ENCODE data around the gene C7orf25.
"Not testable (repeated sequence)": the region's sequence is repeated elsewhere in the genome, so short reads cannot be mapped to it uniquely, and the experiment has no call there.

The C7orf25 gene

GRCh38 chr7:42886129-42886528, 25.7 kb downstream of the C7orf25 start:
- no peak for DNase-seq (ENCODE audit: low spot score)

DNA sequence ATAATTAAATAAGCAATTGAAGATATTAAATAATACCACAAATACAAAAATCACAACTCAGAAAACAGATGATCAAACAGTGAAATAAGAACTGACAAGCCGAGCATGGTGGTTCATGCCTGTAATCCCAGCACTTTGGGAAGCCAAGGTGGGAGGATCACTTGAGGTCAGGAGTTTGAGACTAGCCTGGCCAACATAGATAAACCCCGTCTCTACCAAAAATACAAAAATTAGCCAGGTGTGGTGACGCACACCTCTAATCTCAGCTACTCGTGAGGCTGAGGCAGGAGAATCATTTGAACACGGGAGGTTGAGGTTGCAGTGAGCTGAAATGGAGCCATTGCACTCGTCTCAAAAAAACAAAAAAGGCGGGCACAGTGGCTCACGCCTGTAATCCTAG, 26.7 kb downstream of the C7orf25 start:
- H3K27me3 ChIP-seq (ENCODE audit: insufficient read depth, poor library complexity, severe bottlenecking); H3K4me3 ChIP-seq (ENCODE audit: severe bottlenecking); H3K27ac ChIP-seq (ENCODE audit: poor library complexity, severe bottlenecking); H3K9me3 ChIP-seq (ENCODE audit: severe bottlenecking); ATAC-seq (ENCODE audit: low read depth); H3K36me3 ChIP-seq (ENCODE audit: low read depth); DNase-seq (ENCODE audit: low spot score): not testable (repeated sequence)
- H3K4me1 ChIP-seq (ENCODE audit: insufficient read depth, poor library complexity, severe bottlenecking): peaks cover 25% of the 10 kb centered on the region

More at GRCh38 chr7:42886129-42886528, 25.7 kb downstream of the C7orf25 start:
- no peak overlapping the region for H3K27ac ChIP-seq (ENCODE audit: poor library complexity, severe bottlenecking)
- H3K4me1 ChIP-seq (ENCODE audit: insufficient read depth, poor library complexity, severe bottlenecking): peaks cover 22% of the 10 kb centered on the region
- H3K4me3 ChIP-seq (ENCODE audit: severe bottlenecking): no peak overlapping the region
- no peaks in the 10 kb centered on the region for H3K9me3 ChIP-seq (ENCODE audit: severe bottlenecking)
- peak; percentile 61 for TF ChIP-seq CTCF (IDR thresholded peaks at IDR 0.05; ENCODE audit: poor library complexity, severe bottlenecking)
- ATAC-seq (ENCODE audit: low read depth): no peak
- no peaks in the 10 kb centered on the region for H3K36me3 ChIP-seq (ENCODE audit: low read depth)
- H3K27me3 ChIP-seq (ENCODE audit: insufficient read depth, poor library complexity, severe bottlenecking): no peaks in the 10 kb centered on the region

DNA sequence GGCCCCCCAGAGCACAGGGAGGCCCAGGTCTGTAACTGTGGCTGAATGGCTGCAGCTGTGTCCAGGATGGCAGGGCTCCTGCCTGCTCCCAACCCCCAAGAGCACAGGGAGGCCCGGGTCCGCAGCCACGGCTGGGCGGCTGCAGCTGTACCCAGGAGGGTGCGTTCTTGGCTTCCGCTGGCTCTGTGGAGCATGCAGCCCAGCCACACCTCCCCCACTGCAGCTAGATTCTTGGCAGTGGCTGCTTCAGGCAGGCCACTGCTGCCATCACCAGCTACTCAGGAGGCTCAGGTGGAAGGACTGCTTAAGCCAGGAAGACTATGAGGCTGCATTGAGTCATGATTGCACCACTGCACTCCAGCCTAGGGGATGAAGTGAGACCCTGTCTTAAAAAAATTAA, 27.9 kb downstream of the C7orf25 start:
- DNase-seq (ENCODE audit: low spot score) (peak; percentile 84), ATAC-seq (ENCODE audit: low read depth) (peak; percentile 98)
- Histone ChIP-seq H3K27me3 (ENCODE audit: insufficient read depth, poor library complexity, severe bottlenecking) (no peaks in the 10 kb centered on the region), H3K4me3 (ENCODE audit: severe bottlenecking) (no peak overlapping the region), H3K4me1 (ENCODE audit: insufficient read depth, poor library complexity, severe bottlenecking) (peaks cover 25% of the 10 kb centered on the region), H3K36me3 (ENCODE audit: low read depth) (no peaks in the 10 kb centered on the region), H3K9me3 (ENCODE audit: severe bottlenecking) (no peaks in the 10 kb centered on the region), H3K27ac (ENCODE audit: poor library complexity, severe bottlenecking) (peak overlapping the region; percentile 30)
- peak; percentile 9 for TF ChIP-seq CTCF (IDR thresholded peaks at IDR 0.05; ENCODE audit: poor library complexity, severe bottlenecking)

- no peaks in the 10 kb centered on the region for H3K36me3 ChIP-seq (ENCODE audit: low read depth)
- DNase-seq (ENCODE audit: low spot score): no peak
Observed at GRCh38 chr7:42880392-42880791, 31.5 kb downstream of the C7orf25 start.

DNA sequence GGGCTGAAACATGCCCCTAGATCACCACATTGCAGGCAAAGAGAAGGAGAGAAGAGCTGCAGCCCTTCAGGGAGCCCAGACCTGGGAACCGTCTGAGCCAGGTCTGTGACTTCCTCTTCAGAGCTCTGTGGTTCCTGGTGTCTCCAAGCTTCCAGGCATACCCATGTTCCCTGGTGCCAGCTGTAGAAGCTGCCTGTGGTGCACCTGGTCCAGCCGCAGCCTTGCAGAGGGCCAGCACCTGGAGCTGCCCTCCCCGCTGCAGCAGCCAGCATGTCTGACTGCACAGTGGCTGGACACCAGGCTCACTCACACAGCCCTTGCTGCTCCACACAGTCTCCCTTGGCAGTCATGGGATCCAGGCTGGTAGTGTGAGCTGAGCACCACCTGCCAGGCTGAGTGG, 33.6 kb downstream of the C7orf25 start:
- H3K27ac ChIP-seq (ENCODE audit: poor library complexity, severe bottlenecking): no peak overlapping the region
- H3K4me3 ChIP-seq (ENCODE audit: severe bottlenecking): no peak overlapping the region
- no peaks in the 10 kb centered on the region for H3K9me3 ChIP-seq (ENCODE audit: severe bottlenecking)
- no peak for DNase-seq (ENCODE audit: low spot score)
- no peaks in the 10 kb centered on the region for H3K27me3 ChIP-seq (ENCODE audit: insufficient read depth, poor library complexity, severe bottlenecking)
- no peak for TF ChIP-seq CTCF (IDR thresholded peaks at IDR 0.05; ENCODE audit: poor library complexity, severe bottlenecking)
- peaks cover 3% of the 10 kb centered on the region for H3K4me1 ChIP-seq (ENCODE audit: insufficient read depth, poor library complexity, severe bottlenecking)
- no peak for ATAC-seq (ENCODE audit: low read depth)
- no peaks in the 10 kb centered on the region for H3K36me3 ChIP-seq (ENCODE audit: low read depth)

More at GRCh38 chr7:42880392-42880791, 31.5 kb downstream of the C7orf25 start:
- TF ChIP-seq CTCF (IDR thresholded peaks at IDR 0.05; ENCODE audit: poor library complexity, severe bottlenecking): no peak
- no peak overlapping the region for H3K27ac ChIP-seq (ENCODE audit: poor library complexity, severe bottlenecking)
- no peak for ATAC-seq (ENCODE audit: low read depth)
- H3K9me3 ChIP-seq (ENCODE audit: severe bottlenecking): no peaks in the 10 kb centered on the region
- H3K4me3 ChIP-seq (ENCODE audit: severe bottlenecking): no peak overlapping the region
- no peaks in the 10 kb centered on the region for H3K27me3 ChIP-seq (ENCODE audit: insufficient read depth, poor library complexity, severe bottlenecking)
- peaks cover 11% of the 10 kb centered on the region for H3K4me1 ChIP-seq (ENCODE audit: insufficient read depth, poor library complexity, severe bottlenecking)
